VCaP (cell line): ENCODE data around the gene FHIT.

Experiments
- H3K27ac ChIP-seq: fragments of 450-650 bp; 2 replicates; pipeline ENCODE4 v1.5.1; 2017
- CTCF ChIP-seq: fragments of 450-650 bp; conservative IDR thresholded peaks from 2 replicates; pipeline ENCODE4 v1.5.1; 2017; ENCODE audit warnings: mild to moderate bottlenecking, moderate library complexity

FHIT gene

GRCh38 chr3:61139686-61140085, 111.6 kb downstream of the FHIT start:
- H3K27ac ChIP-seq = no peak overlapping the region
- no peak for TF ChIP-seq CTCF

GRCh38 chr3:61138401-61138800, 112.9 kb downstream of the FHIT start:
- H3K27ac ChIP-seq = no peak overlapping the region
- no peak for TF ChIP-seq CTCF

- TF ChIP-seq CTCF = no peak
- no peak overlapping the region for H3K27ac ChIP-seq
These were observed 115.1 kb downstream of the FHIT start for GRCh38 chr3:61136191-61136590.

- TF ChIP-seq CTCF = no peak
- H3K27ac ChIP-seq = no peak overlapping the region
These were observed 116.7 kb downstream of the FHIT start for GRCh38 chr3:61134532-61134931.

- no peak for TF ChIP-seq CTCF
These were observed 119.2 kb downstream of the FHIT start for GRCh38 chr3:61132062-61132461.

GRCh38 chr3:61118830-61119229, 132.4 kb downstream of the FHIT start:
- peak overlapping the region; percentile 82 for H3K27ac ChIP-seq
- TF ChIP-seq CTCF = no peak

More at GRCh38 chr3:61132062-61132461, 119.2 kb downstream of the FHIT start:
- H3K27ac ChIP-seq = no peak overlapping the region

- TF ChIP-seq CTCF = no peak
- peak overlapping the region; percentile 82 for H3K27ac ChIP-seq
These were observed 134.0 kb downstream of the FHIT start for GRCh38 chr3:61117045-61117898.
